Liver (tissue), 9 donors: Measurements from ENCODE around the gene SV2B. TPM values are rescaled to one million over a fixed set of nuclear protein-coding genes. Genes with fewer than 3 reads are reported as not detected.

ENCODE experiments used
- DNase-seq: peaks from one replicate; pipeline ENCODE4 v3.0.0-alpha.2; 2017; ENCODE audit warnings: low spot score
- H3K27ac ChIP-seq, 2 donors: one replicate each; pipeline ENCODE4 v1.7.0; 2013; ENCODE audit warnings: inconsistent platforms in 2 of 2, low read length in 2 of 2, control low read depth in 1 of 2, low read depth in 1 of 2, mild to moderate bottlenecking in 1 of 2
- H3K27me3 ChIP-seq, 4 donors: one replicate each; pipeline versions ENCODE4 v1.6.1 to v1.7.0; 2013; ENCODE audit warnings: low read length in 3 of 4, inconsistent platforms in 1 of 4, mild to moderate bottlenecking in 1 of 4, moderate library complexity in 1 of 4; ENCODE audit not compliant: control insufficient read depth in 4 of 4, insufficient read depth in 4 of 4
- H3K36me3 ChIP-seq, 4 donors: one replicate each; pipeline versions ENCODE4 v1.6.1 to v1.7.0; 2013; ENCODE audit warnings: low read length in 3 of 4, mild to moderate bottlenecking in 3 of 4, low read depth in 1 of 4, moderate library complexity in 1 of 4; ENCODE audit not compliant: control insufficient read depth in 4 of 4, insufficient read depth in 3 of 4
- H3K4me1 ChIP-seq, 4 donors: one replicate each; pipeline versions ENCODE4 v1.6.1 to v1.7.0; 2013; ENCODE audit warnings: low read length in 3 of 4, mild to moderate bottlenecking in 3 of 4, moderate library complexity in 1 of 4; ENCODE audit not compliant: control insufficient read depth in 4 of 4, insufficient read depth in 4 of 4
- H3K4me3 ChIP-seq, 3 donors: one replicate each; pipeline versions ENCODE4 v1.6.1 to v1.7.0; 2013; ENCODE audit warnings: low read length in 3 of 3, control low read depth in 1 of 3, low read depth in 1 of 3, mild to moderate bottlenecking in 1 of 3
- H3K9ac ChIP-seq, 2 donors: one replicate each; pipeline ENCODE4 v1.7.0; 2013; ENCODE audit warnings: low read length in 2 of 2, mild to moderate bottlenecking in 2 of 2, moderate library complexity in 2 of 2, control low read depth in 1 of 2, low read depth in 1 of 2
- H3K9me3 ChIP-seq, 4 donors: one replicate each; pipeline versions ENCODE4 v1.6.1 to v1.7.0; 2013; ENCODE audit warnings: low read length in 3 of 4; ENCODE audit not compliant: control insufficient read depth in 4 of 4
- CTCF ChIP-seq: fragments of 150-350 bp; IDR thresholded peaks from 2 replicates; pipeline ENCODE4 v1.5.1; 2017; ENCODE audit warnings: improper control_type of control experiment, low read depth, low read length; ENCODE audit not compliant: missing input control
- EGR1 ChIP-seq, 2 donors: IDR thresholded peaks; 2 replicates each; pipeline ENCODE4 v1.6.1; 2016 to 2018; ENCODE audit warnings: antibody characterized with exemption in 2 of 2, low read depth in 2 of 2
- FOXA1 ChIP-seq: IDR thresholded peaks from 2 replicates; pipeline ENCODE4 v1.6.1; 2016; ENCODE audit warnings: antibody characterized with exemption
- FOXA2 ChIP-seq: IDR thresholded peaks from 2 replicates; pipeline ENCODE4 v1.6.1; 2016; ENCODE audit warnings: antibody characterized with exemption
- GABPA ChIP-seq, 2 donors: IDR thresholded peaks in 1 of 2; conservative IDR thresholded peaks in 1 of 2; 2 replicates each; pipeline ENCODE4 v1.6.1; 2016; ENCODE audit warnings: antibody characterized with exemption in 2 of 2, mild to moderate bottlenecking in 1 of 2, moderate library complexity in 1 of 2
- HNF4A ChIP-seq, 2 donors: conservative IDR thresholded peaks; 2 replicates each; pipeline ENCODE4 v1.6.1; 2016; ENCODE audit warnings: antibody characterized with exemption in 2 of 2, mild to moderate bottlenecking in 2 of 2
- HNF4G ChIP-seq: IDR thresholded peaks from 2 replicates; pipeline ENCODE4 v1.6.1; 2016; ENCODE audit warnings: antibody characterized with exemption
- JUND ChIP-seq, 2 donors: IDR thresholded peaks; 2 replicates each; pipeline ENCODE4 v1.6.1; 2016; ENCODE audit warnings: antibody characterized with exemption in 2 of 2
- NR2F2 ChIP-seq: IDR thresholded peaks from 2 replicates; pipeline ENCODE4 v1.6.1; 2016; ENCODE audit warnings: antibody characterized with exemption
- RXRA ChIP-seq, 2 donors: IDR thresholded peaks; 2 replicates each; pipeline ENCODE4 v1.6.1; 2017 to 2018; ENCODE audit warnings: antibody characterized with exemption in 2 of 2, mild to moderate bottlenecking in 1 of 2
- SP1 ChIP-seq: IDR thresholded peaks from 2 replicates; pipeline ENCODE4 v1.6.1; 2018; ENCODE audit warnings: antibody characterized with exemption, mild to moderate bottlenecking
- TAF1 ChIP-seq: conservative IDR thresholded peaks from 2 replicates; pipeline ENCODE4 v1.6.1; 2016; ENCODE audit warnings: antibody characterized with exemption, mild to moderate bottlenecking
- YY1 ChIP-seq: IDR thresholded peaks from 2 replicates; pipeline ENCODE4 v1.6.1; 2016; ENCODE audit warnings: antibody characterized with exemption, mild to moderate bottlenecking
- WGBS: extraction: QIAGEN DNeasy Blood & Tissue Kit; methylation state at CpG from one replicate; pipeline ENCODE4 v1.1.7; 2013; 5-methylcytosine and 5-hydroxymethylcytosine counted together
- polyA plus RNA-seq, 2 donors: library from polyadenylated mRNA; stranded (reverse) in 1 of 2; unstranded in 1 of 2; fragments of 200-250 nt in 1 of 2; fragments of >200 nt in 1 of 2; fragmentation: Nextera tagmentation in 1 of 2; extraction: Ambion mirVana in 1 of 2; gene quantifications; one replicate each; pipeline versions ENCODE4 v1.2.1 to v1.2.3, GENCODE V29; 2013 to 2015
- total RNA-seq, 2 donors: library from RNA; depleted of rRNA; stranded (reverse); fragments of >200 nt; gene quantifications; one replicate each; pipeline ENCODE4 v1.2.3, GENCODE V29; 2014
- TF ChIP-seq, protein P1 (sequence below): IDR thresholded peaks from 2 replicates; pipeline ENCODE4 v1.6.1; 2016; ENCODE audit warnings: antibody characterized with exemption, mild to moderate bottlenecking
- TF ChIP-seq, protein P2 (sequence below): IDR thresholded peaks from 2 replicates; pipeline ENCODE4 v1.6.1; 2016; ENCODE audit warnings: antibody characterized with exemption
- TF ChIP-seq, protein P3 (sequence below): IDR thresholded peaks from 2 replicates; pipeline ENCODE4 v1.6.1; 2016; ENCODE audit warnings: antibody characterized with exemption
- donor health status: healthy.
- donor health status: healthy.
- donor health status: healthy.
- donor health status: healthy.
- donor health status: healthy.

The SV2B gene
- total and polyA plus RNA-seq, 4 donors: 0.08 to 0.16 (median 0.09) TPM; not detected in 1

DNA sequence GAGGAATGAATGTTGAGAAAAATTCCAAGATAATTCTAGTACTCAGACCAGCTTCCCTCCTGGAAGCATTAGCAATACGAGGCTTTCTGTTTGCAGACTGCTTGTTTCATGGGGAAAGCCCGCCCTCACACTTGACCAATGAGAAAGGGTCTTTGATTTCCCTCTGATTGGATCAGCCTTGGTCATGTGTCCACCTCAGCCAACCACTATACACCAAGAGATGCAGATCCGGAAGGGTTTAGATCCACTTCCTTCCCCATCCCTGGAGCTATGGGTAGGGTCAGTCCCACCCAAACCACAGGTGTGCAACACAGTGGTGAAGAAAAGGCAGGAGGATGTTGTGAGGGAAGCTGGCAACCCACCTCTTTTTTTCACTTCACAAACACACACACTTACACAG, 154.7 kb downstream of the SV2B start:
- no peak overlapping the region for H3K9ac ChIP-seq
- H3K4me3 ChIP-seq: no peak overlapping the region
- no peaks in the 10 kb centered on the region for H3K9me3 ChIP-seq
- DNase-seq: no peak
- WGBS: 82% methylated on average over 3 of the region's 3 CpGs
- no peak overlapping the region for H3K27ac ChIP-seq
- TF ChIP-seq SP1 (no peak), JUND (IDR thresholded peaks at IDR 0.05) (no peak), GABPA (IDR thresholded peaks at IDR 0.05 in 1 of 2, conservative IDR thresholded peaks at IDR 0.05 in 1 of 2) (no peak), YY1 (no peak), HNF4G (no peak), FOXA1 (no peak), CTCF (no peak), NR2F2 (no peak), FOXA2 (no peak), TAF1 (no peak), RXRA (IDR thresholded peaks at IDR 0.05) (no peak), HNF4A (conservative IDR thresholded peaks at IDR 0.05) (no peak)
- TF ChIP-seq, protein P1, sequence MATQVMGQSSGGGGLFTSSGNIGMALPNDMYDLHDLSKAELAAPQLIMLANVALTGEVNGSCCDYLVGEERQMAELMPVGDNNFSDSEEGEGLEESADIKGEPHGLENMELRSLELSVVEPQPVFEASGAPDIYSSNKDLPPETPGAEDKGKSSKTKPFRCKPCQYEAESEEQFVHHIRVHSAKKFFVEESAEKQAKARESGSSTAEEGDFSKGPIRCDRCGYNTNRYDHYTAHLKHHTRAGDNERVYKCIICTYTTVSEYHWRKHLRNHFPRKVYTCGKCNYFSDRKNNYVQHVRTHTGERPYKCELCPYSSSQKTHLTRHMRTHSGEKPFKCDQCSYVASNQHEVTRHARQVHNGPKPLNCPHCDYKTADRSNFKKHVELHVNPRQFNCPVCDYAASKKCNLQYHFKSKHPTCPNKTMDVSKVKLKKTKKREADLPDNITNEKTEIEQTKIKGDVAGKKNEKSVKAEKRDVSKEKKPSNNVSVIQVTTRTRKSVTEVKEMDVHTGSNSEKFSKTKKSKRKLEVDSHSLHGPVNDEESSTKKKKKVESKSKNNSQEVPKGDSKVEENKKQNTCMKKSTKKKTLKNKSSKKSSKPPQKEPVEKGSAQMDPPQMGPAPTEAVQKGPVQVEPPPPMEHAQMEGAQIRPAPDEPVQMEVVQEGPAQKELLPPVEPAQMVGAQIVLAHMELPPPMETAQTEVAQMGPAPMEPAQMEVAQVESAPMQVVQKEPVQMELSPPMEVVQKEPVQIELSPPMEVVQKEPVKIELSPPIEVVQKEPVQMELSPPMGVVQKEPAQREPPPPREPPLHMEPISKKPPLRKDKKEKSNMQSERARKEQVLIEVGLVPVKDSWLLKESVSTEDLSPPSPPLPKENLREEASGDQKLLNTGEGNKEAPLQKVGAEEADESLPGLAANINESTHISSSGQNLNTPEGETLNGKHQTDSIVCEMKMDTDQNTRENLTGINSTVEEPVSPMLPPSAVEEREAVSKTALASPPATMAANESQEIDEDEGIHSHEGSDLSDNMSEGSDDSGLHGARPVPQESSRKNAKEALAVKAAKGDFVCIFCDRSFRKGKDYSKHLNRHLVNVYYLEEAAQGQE: no peak
- TF ChIP-seq, protein P2, sequence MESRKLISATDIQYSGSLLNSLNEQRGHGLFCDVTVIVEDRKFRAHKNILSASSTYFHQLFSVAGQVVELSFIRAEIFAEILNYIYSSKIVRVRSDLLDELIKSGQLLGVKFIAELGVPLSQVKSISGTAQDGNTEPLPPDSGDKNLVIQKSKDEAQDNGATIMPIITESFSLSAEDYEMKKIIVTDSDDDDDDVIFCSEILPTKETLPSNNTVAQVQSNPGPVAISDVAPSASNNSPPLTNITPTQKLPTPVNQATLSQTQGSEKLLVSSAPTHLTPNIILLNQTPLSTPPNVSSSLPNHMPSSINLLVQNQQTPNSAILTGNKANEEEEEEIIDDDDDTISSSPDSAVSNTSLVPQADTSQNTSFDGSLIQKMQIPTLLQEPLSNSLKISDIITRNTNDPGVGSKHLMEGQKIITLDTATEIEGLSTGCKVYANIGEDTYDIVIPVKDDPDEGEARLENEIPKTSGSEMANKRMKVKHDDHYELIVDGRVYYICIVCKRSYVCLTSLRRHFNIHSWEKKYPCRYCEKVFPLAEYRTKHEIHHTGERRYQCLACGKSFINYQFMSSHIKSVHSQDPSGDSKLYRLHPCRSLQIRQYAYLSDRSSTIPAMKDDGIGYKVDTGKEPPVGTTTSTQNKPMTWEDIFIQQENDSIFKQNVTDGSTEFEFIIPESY: no peak
- TF ChIP-seq, protein P3, sequence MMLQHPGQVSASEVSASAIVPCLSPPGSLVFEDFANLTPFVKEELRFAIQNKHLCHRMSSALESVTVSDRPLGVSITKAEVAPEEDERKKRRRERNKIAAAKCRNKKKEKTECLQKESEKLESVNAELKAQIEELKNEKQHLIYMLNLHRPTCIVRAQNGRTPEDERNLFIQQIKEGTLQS: no peak
- H3K36me3 ChIP-seq: no peaks in the 10 kb centered on the region
- no peaks in the 10 kb centered on the region for H3K27me3 ChIP-seq
- H3K4me1 ChIP-seq: no peaks in the 10 kb centered on the region

DNA sequence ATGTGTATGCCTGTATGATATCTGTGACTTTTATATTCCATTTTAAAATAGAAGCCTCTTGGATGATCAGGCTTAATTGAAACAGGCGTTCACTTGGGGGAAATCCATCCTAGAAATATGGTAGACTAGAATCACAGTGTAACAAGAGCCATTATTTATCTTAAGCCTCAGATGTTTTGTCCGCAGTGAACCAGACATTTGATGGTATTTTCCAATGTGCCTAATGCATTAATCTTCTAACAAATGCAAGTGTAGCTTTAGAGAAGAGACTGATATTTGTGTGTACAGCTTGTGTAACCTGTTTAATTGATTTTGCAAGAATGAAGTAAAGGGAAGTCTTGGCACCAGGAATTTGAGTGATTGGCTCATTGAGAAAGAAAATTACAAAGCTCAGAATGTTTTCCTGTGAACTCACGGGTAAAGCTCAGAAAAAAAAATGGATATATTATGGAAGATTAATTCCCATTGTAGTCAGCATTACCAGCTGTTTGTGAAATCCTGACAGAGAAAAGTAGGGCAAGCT, 155.7 kb downstream of the SV2B start:
- Histone ChIP-seq H3K4me1 (no peaks in the 10 kb centered on the region), H3K9me3 (no peaks in the 10 kb centered on the region), H3K4me3 (no peak overlapping the region), H3K27ac (no peak overlapping the region), H3K9ac (no peak overlapping the region), H3K36me3 (no peaks in the 10 kb centered on the region), H3K27me3 (no peaks in the 10 kb centered on the region)
- TF ChIP-seq, protein P1: no peak
- no peak for TF ChIP-seq JUND (IDR thresholded peaks at IDR 0.05)
- TF ChIP-seq HNF4A (conservative IDR thresholded peaks at IDR 0.05): peak; percentile 10 to 26
- TF ChIP-seq EGR1 (IDR thresholded peaks at IDR 0.05; ENCODE audit: low read depth in 2 of 2): no peak
- no peak for TF ChIP-seq TAF1
- TF ChIP-seq, protein P2: no peak
- TF ChIP-seq CTCF: no peak
- WGBS: 60% methylated on average over 3 of the region's 3 CpGs
- DNase-seq: no peak
